WTC11 (cell line): ENCODE results near the gene USP4. TPM values are rescaled to one million over a fixed set of nuclear protein-coding genes. Genes with fewer than 3 reads are reported as not detected.
A peak's percentile ranks its signal among the peaks of the same experiment; 100 is the strongest.

Source experiments
- ATAC-seq: fragments of 200-7000 bp; cut with Tn5 transposase; 2 replicates; pipeline ENCODE4 v1.10.0; 2021; ENCODE audit warnings: mild to moderate bottlenecking, moderate library complexity
- CTCF ChIA-PET: fragments of 300-600 bp; sonication (Branson Sonifier 250); formaldehyde crosslinking; loops from one replicate; lab custom pipeline; 2021; ENCODE audit warnings: antibody characterized with exemption; lab: Charles Lee
- POLR2A ChIA-PET: fragments of 350-600 bp; sonication (Branson Sonifier 250); formaldehyde crosslinking; loops from one replicate; lab custom pipeline; 2021; ENCODE audit warnings: antibody characterized with exemption; lab: Charles Lee
- DNase-seq: peaks from one replicate; pipeline ENCODE4 v3.0.0; 2021; ENCODE audit warnings: low spot score
- H3K27ac Mint-ChIP-seq: 2 replicates; pipeline ENCODE4 v1.8.0; 2021; ENCODE audit warnings: mixed read lengths
- H3K27me3 Mint-ChIP-seq: 2 replicates; pipeline ENCODE4 v1.8.0; 2021; ENCODE audit warnings: low read depth, mild to moderate bottlenecking, moderate library complexity, mixed read lengths
- H3K36me3 Mint-ChIP-seq: 2 replicates; pipeline ENCODE4 v1.8.0; 2021; ENCODE audit warnings: mixed read lengths
- H3K4me1 Mint-ChIP-seq: 2 replicates; pipeline ENCODE4 v1.8.0; 2022; ENCODE audit warnings: mixed read lengths
- H3K4me3 Mint-ChIP-seq: 2 replicates; pipeline ENCODE4 v1.8.0; 2021; ENCODE audit warnings: mild to moderate bottlenecking, moderate library complexity, mixed read lengths
- H3K9me3 Mint-ChIP-seq: 2 replicates; pipeline ENCODE4 v1.8.0; 2021; ENCODE audit warnings: mixed read lengths
- ATF1 ChIP-seq: sonication (generic); formaldehyde crosslinking; IDR thresholded peaks from 2 replicates; pipeline ENCODE4 v1.8.1; 2023; ENCODE audit warnings: mild to moderate bottlenecking, moderate library complexity, missing genetic modification reagents
- E2F1 ChIP-seq: sonication (generic); formaldehyde crosslinking; IDR thresholded peaks from 2 replicates; pipeline ENCODE4 v1.8.0; 2022; ENCODE audit warnings: mild to moderate bottlenecking, missing genetic modification reagents
- FOXP1 ChIP-seq: sonication (generic); formaldehyde crosslinking; IDR thresholded peaks from 2 replicates; pipeline ENCODE4 v1.8.0; 2022; ENCODE audit warnings: missing genetic modification reagents, mild to moderate bottlenecking, moderate library complexity, borderline replicate concordance
- FOXP4 ChIP-seq: sonication (generic); formaldehyde crosslinking; IDR thresholded peaks from 2 replicates; pipeline ENCODE4 v1.8.0; 2022; ENCODE audit warnings: mild to moderate bottlenecking, missing genetic modification reagents
- IRF2 ChIP-seq: sonication (generic); formaldehyde crosslinking; IDR thresholded peaks from 2 replicates; pipeline ENCODE4 v1.8.0; 2022; ENCODE audit warnings: low read depth, missing genetic modification reagents, borderline replicate concordance
- MXD4 ChIP-seq: fragments of 250-450 bp; sonication (Bioruptor Pico); IDR thresholded peaks from 2 replicates; pipeline ENCODE4 v1.8.0; 2021; ENCODE audit warnings: mild to moderate bottlenecking, moderate library complexity, borderline replicate concordance
- SMAD4 ChIP-seq: sonication (generic); formaldehyde crosslinking; IDR thresholded peaks from 2 replicates; pipeline ENCODE4 v1.8.0; 2022; ENCODE audit warnings: mild to moderate bottlenecking, missing genetic modification reagents
- SOX15 ChIP-seq: fragments of 250-450 bp; sonication (Bioruptor Pico); IDR thresholded peaks from 2 replicates; pipeline ENCODE4 v1.9.0; 2021; ENCODE audit warnings: mild to moderate bottlenecking
- STAT6 ChIP-seq: sonication (generic); formaldehyde crosslinking; conservative IDR thresholded peaks from 2 replicates; pipeline ENCODE4 v1.8.1; 2023; ENCODE audit warnings: mild to moderate bottlenecking, low read depth, missing genetic modification reagents, moderate library complexity
- TP53 ChIP-seq: sonication (generic); formaldehyde crosslinking; IDR thresholded peaks from 2 replicates; pipeline ENCODE4 v1.8.1; 2023; ENCODE audit warnings: mild to moderate bottlenecking, missing genetic modification reagents
- ZBTB21 ChIP-seq: sonication (generic); formaldehyde crosslinking; IDR thresholded peaks from 2 replicates; pipeline ENCODE4 v1.8.1; 2023; ENCODE audit warnings: mild to moderate bottlenecking, missing genetic modification reagents, borderline replicate concordance
- ZMAT4 ChIP-seq: fragments of 250-450 bp; sonication (Bioruptor Pico); IDR thresholded peaks from 2 replicates; pipeline ENCODE4 v1.9.0; 2021; ENCODE audit warnings: mild to moderate bottlenecking
- ZNF138 ChIP-seq: sonication (generic); formaldehyde crosslinking; conservative IDR thresholded peaks from 2 replicates; pipeline ENCODE4 v1.8.1; 2022; ENCODE audit warnings: mild to moderate bottlenecking, moderate library complexity, missing genetic modification reagents
- total RNA-seq: library from RNA; stranded (reverse); gene quantifications from 3 replicates; pipeline ENCODE4 v1.2.3, GENCODE V29; 2021
- TF ChIP-seq, protein P1 (sequence below): sonication (generic); formaldehyde crosslinking; IDR thresholded peaks from 2 replicates; pipeline ENCODE4 v1.8.0; 2022; ENCODE audit warnings: mild to moderate bottlenecking, missing genetic modification reagents
- TF ChIP-seq, protein P2 (sequence below): sonication (generic); formaldehyde crosslinking; IDR thresholded peaks from 2 replicates; pipeline ENCODE4 v1.8.1; 2022; ENCODE audit warnings: mild to moderate bottlenecking, moderate library complexity, missing genetic modification reagents

USP4 gene
- total RNA-seq, 1 experiment from 2014 or later: 29.1 TPM

GRCh38 chr3:49277383-49277775, 62.5 kb downstream of the USP4 start (continued):
- no peak for TF ChIP-seq IRF2

DNA sequence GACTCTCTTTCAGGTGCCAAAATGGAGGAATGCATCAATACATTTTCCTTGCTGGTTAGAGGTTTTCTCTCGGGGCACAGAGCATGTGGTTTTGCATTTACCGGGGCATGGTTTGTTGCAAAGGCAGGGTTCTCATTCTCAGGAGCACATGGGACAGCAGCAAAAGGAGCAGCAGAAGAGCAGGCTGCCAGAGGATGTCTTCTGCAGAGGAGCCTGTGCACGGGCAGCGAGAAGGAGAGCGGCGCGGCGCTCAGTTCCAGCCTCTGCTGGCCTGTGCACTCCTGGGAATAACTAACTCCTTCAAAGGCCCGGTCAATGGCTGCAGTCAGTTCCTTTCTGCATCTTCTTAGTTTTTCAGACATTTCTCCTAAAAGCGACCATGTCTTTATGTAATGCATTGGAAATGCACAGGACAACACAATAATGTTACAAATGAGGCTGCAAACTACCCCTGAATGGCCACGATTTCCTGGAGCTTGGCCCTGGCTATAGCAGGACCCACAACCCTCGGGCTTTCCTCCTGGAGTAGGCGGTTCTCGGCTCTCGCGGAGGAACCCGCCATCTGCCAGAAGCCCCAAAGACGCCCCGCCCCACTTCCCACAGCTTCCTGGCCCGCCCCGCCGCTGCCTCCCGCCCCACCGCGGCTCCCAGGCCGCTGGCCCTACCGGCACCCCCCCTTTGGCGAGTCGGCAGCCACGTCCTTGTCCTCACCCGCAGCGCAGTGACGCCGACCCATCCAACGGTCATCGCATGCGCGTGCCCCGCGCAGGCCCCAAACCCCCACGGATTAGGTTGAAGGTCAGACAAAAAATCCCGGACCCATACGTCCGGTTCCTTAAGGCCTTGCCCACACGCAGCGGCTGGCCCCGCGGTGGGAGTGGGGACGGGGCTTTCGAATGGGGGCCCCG, 63.1 kb downstream of the USP4 start, which contains the start of gene C3orf62:
TSS of gene C3orf62 (minus strand) at position 758 of the 908 bp plus-strand sequence. CDS start at position 398, 360 bp downstream.
- no peaks in the 10 kb centered on the region for H3K27me3 Mint-ChIP-seq
- no peaks in the 10 kb centered on the region for H3K9me3 Mint-ChIP-seq
- ATAC-seq: peak; percentile 96
- H3K27ac Mint-ChIP-seq: peak within 1 kb of the TSS; percentile 91
- peak within 1 kb of the TSS; percentile 75 for H3K4me3 Mint-ChIP-seq
- ChIA-PET CTCF (interaction anchor here (0.7 to 1.2 kb wide), 5 partner anchors 63 to 263 kb away, joined by 3 to 7 read pairs (median 4); partner anchors contain the start of genes KLHDC8B and USP4), POLR2A (no interaction called here)
- peaks cover 10% of the 10 kb centered on the region for H3K36me3 Mint-ChIP-seq
- TF ChIP-seq E2F1 (CRISPR knock-in tag) (no peak), FOXP1 (CRISPR knock-in tag) (no peak), TP53 (CRISPR knock-in tag) (no peak), STAT6 (CRISPR knock-in tag) (no peak), ZBTB21 (CRISPR knock-in tag) (peak; percentile 56; the same call in 1 of the 2 replicates), ATF1 (CRISPR knock-in tag) (no peak), ZNF138 (CRISPR knock-in tag) (no peak), MXD4 (CRISPR knock-in tag) (no peak), SMAD4 (CRISPR knock-in tag) (no peak), ZMAT4 (CRISPR knock-in tag) (no peak), SOX15 (CRISPR knock-in tag) (no peak), FOXP4 (CRISPR knock-in tag) (no peak)
- TF ChIP-seq, protein P1, sequence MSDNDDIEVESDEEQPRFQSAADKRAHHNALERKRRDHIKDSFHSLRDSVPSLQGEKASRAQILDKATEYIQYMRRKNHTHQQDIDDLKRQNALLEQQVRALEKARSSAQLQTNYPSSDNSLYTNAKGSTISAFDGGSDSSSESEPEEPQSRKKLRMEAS (CRISPR knock-in tag): peak; percentile 47; the same call in 1 of the 2 replicates
- TF ChIP-seq, protein P2, sequence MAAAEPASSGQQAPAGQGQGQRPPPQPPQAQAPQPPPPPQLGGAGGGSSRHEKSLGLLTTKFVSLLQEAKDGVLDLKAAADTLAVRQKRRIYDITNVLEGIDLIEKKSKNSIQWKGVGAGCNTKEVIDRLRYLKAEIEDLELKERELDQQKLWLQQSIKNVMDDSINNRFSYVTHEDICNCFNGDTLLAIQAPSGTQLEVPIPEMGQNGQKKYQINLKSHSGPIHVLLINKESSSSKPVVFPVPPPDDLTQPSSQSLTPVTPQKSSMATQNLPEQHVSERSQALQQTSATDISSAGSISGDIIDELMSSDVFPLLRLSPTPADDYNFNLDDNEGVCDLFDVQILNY (CRISPR knock-in tag): 0 out of 2 replicates have a peak, but pooled peaks have one; percentile 34
- peaks cover 12% of the 10 kb centered on the region for H3K4me1 Mint-ChIP-seq
- peak; percentile 89 for DNase-seq
